ENCODE results near the gene SHANK1.
A peak's percentile ranks its signal among the peaks of the same experiment; 100 is the strongest.
"Not testable (repeated sequence)": the region's sequence is repeated elsewhere in the genome, so short reads cannot be mapped to it uniquely, and the experiment has no call there.

SHANK1 gene
- long read RNA-seq = 0 reads

- DNase-seq (ENCODE audit: low read depth in 1 of 2, low spot score in 1 of 2) = no peak
- Histone ChIP-seq H3K4me3 (replicated peaks; ENCODE audit: insufficient read depth, low read length) (peak within 1 kb of the TSS; percentile 39), H3K27ac (replicated peaks) (no peak within 1 kb of the TSS), H3K27me3 (ENCODE audit: insufficient read depth, poor library complexity, severe bottlenecking) (peaks cover 33% of the 10 kb centered on the region)
- TF ChIP-seq SPI1 (IDR thresholded peaks at IDR 0.05; ENCODE audit: borderline replicate concordance, low read depth) (no peak), POLR2AphosphoS5 (IDR thresholded peaks at IDR 0.05; ENCODE audit: low read depth) (no peak), GABPA (IDR thresholded peaks at IDR 0.05; ENCODE audit: low read depth) (no peak)
- TF ChIP-seq, protein P1, sequence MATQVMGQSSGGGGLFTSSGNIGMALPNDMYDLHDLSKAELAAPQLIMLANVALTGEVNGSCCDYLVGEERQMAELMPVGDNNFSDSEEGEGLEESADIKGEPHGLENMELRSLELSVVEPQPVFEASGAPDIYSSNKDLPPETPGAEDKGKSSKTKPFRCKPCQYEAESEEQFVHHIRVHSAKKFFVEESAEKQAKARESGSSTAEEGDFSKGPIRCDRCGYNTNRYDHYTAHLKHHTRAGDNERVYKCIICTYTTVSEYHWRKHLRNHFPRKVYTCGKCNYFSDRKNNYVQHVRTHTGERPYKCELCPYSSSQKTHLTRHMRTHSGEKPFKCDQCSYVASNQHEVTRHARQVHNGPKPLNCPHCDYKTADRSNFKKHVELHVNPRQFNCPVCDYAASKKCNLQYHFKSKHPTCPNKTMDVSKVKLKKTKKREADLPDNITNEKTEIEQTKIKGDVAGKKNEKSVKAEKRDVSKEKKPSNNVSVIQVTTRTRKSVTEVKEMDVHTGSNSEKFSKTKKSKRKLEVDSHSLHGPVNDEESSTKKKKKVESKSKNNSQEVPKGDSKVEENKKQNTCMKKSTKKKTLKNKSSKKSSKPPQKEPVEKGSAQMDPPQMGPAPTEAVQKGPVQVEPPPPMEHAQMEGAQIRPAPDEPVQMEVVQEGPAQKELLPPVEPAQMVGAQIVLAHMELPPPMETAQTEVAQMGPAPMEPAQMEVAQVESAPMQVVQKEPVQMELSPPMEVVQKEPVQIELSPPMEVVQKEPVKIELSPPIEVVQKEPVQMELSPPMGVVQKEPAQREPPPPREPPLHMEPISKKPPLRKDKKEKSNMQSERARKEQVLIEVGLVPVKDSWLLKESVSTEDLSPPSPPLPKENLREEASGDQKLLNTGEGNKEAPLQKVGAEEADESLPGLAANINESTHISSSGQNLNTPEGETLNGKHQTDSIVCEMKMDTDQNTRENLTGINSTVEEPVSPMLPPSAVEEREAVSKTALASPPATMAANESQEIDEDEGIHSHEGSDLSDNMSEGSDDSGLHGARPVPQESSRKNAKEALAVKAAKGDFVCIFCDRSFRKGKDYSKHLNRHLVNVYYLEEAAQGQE (IDR thresholded peaks at IDR 0.05; ENCODE audit: insufficient replicate concordance, low read depth) = no peak
- TF ChIP-seq, protein P2, sequence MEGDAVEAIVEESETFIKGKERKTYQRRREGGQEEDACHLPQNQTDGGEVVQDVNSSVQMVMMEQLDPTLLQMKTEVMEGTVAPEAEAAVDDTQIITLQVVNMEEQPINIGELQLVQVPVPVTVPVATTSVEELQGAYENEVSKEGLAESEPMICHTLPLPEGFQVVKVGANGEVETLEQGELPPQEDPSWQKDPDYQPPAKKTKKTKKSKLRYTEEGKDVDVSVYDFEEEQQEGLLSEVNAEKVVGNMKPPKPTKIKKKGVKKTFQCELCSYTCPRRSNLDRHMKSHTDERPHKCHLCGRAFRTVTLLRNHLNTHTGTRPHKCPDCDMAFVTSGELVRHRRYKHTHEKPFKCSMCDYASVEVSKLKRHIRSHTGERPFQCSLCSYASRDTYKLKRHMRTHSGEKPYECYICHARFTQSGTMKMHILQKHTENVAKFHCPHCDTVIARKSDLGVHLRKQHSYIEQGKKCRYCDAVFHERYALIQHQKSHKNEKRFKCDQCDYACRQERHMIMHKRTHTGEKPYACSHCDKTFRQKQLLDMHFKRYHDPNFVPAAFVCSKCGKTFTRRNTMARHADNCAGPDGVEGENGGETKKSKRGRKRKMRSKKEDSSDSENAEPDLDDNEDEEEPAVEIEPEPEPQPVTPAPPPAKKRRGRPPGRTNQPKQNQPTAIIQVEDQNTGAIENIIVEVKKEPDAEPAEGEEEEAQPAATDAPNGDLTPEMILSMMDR (IDR thresholded peaks at IDR 0.05; ENCODE audit: insufficient read depth, low read length) = no peak
Measured at GRCh38 chr19:50719566-50719965, at the start of gene SHANK1. TSS of gene SHANK1 (minus strand) at chr19:50719802. CDS start at chr19:50716919, 2,883 bp downstream.

GRCh38 chr19:50768277-50768676, 48.7 kb upstream of the SHANK1 start:
- TF ChIP-seq, protein P2 (IDR thresholded peaks at IDR 0.05; ENCODE audit: insufficient read depth, low read length) = no peak
- no peak for TF ChIP-seq POLR2AphosphoS5 (IDR thresholded peaks at IDR 0.05; ENCODE audit: low read depth)
- no peak for TF ChIP-seq SPI1 (IDR thresholded peaks at IDR 0.05; ENCODE audit: borderline replicate concordance, low read depth)
- no peak for TF ChIP-seq GABPA (IDR thresholded peaks at IDR 0.05; ENCODE audit: low read depth)
- TF ChIP-seq, protein P1 (IDR thresholded peaks at IDR 0.05; ENCODE audit: insufficient replicate concordance, low read depth) = no peak
- no peak overlapping the region for H3K4me3 ChIP-seq (replicated peaks; ENCODE audit: insufficient read depth, low read length)
- no peak overlapping the region for H3K27ac ChIP-seq (replicated peaks)
- no peak for DNase-seq (ENCODE audit: low read depth in 1 of 2, low spot score in 1 of 2)
- no peaks in the 10 kb centered on the region for H3K27me3 ChIP-seq (ENCODE audit: insufficient read depth, poor library complexity, severe bottlenecking)

GRCh38 chr19:50767263-50767662, 47.7 kb upstream of the SHANK1 start:
- DNase-seq (ENCODE audit: low read depth in 1 of 2, low spot score in 1 of 2); H3K27me3 ChIP-seq (ENCODE audit: insufficient read depth, poor library complexity, severe bottlenecking); H3K4me3 ChIP-seq (replicated peaks; ENCODE audit: insufficient read depth, low read length); H3K27ac ChIP-seq (replicated peaks): not testable (repeated sequence)

DNA sequence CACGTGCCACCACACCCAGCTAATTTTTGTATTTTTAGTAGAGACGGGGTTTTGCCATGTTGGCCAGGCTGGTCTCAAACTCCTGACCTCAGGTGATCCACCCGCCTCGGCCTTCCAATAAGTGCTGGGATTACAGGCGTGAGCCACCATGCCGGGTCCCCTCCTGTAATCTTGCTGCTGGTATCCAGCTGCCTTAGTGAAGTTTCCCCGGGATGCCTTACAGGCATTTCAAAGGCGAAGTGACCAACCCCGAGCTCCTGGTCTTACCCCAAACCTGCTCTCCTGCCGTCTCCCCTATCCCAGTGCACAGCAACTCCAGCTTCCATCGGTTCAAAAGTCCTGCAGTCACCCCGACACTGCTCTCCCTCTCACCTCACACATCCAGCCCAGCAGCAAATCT, 47.1 kb upstream of the SHANK1 start:
- not testable (repeated sequence) for H3K27me3 ChIP-seq (ENCODE audit: insufficient read depth, poor library complexity, severe bottlenecking); DNase-seq (ENCODE audit: low read depth in 1 of 2, low spot score in 1 of 2); H3K4me3 ChIP-seq (replicated peaks; ENCODE audit: insufficient read depth, low read length); H3K27ac ChIP-seq (replicated peaks)

DNA sequence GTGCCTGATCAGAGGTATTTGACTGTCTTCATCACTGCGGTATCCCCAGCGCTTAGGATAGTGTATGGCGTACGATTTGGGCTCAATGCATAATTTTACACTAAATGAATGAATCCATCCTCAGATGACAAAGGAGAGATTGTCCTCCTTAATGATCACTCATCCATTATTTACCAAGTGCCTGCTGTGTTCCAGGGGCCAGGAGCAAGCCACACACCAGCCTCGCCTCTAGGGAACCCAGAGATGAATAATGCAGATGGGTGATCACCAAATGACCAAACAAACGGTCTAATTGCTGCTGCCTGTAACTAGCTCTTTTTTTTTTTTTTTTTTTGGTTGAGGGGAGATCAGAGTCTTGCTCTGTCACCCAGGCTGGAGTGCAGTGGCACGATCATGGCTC, 44.8 kb upstream of the SHANK1 start:
- TF ChIP-seq, protein P1 (IDR thresholded peaks at IDR 0.05; ENCODE audit: insufficient replicate concordance, low read depth) = no peak
- no peak for TF ChIP-seq POLR2AphosphoS5 (IDR thresholded peaks at IDR 0.05; ENCODE audit: low read depth)
- no peak for TF ChIP-seq GABPA (IDR thresholded peaks at IDR 0.05; ENCODE audit: low read depth)
- TF ChIP-seq SPI1 (IDR thresholded peaks at IDR 0.05; ENCODE audit: borderline replicate concordance, low read depth) = no peak
- TF ChIP-seq, protein P2 (IDR thresholded peaks at IDR 0.05; ENCODE audit: insufficient read depth, low read length) = no peak
- Histone ChIP-seq H3K27ac (replicated peaks) (no peak overlapping the region), H3K4me3 (replicated peaks; ENCODE audit: insufficient read depth, low read length) (no peak overlapping the region), H3K27me3 (ENCODE audit: insufficient read depth, poor library complexity, severe bottlenecking) (no peaks in the 10 kb centered on the region)
- no peak for DNase-seq (ENCODE audit: low read depth in 1 of 2, low spot score in 1 of 2)

DNA sequence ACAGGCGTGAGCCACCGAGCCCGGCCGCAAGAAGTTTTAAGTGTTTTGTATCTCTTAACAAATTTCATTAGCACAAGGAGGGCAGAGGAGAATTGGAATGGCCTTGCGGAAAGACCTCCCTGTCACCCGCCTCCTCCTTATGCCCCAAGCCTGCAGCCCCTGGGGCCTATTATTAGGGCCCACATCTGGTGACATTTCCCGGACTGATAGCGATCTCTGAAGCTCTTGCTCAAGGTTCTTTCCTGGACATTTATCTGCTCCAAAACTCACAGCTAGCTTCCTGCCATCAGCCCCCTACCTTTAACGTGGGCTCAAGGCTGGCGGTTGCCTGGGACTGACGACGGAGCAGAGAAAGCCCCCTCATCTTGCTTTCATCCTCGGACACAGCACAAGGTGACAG, 43.9 kb upstream of the SHANK1 start:
- not testable (repeated sequence) for H3K27ac ChIP-seq (replicated peaks); DNase-seq (ENCODE audit: low read depth in 1 of 2, low spot score in 1 of 2); H3K4me3 ChIP-seq (replicated peaks; ENCODE audit: insufficient read depth, low read length); H3K27me3 ChIP-seq (ENCODE audit: insufficient read depth, poor library complexity, severe bottlenecking)

All from HL-60 (cell line).